Measurements from ENCODE around the gene CTTN. TPM values are rescaled to one million over a fixed set of nuclear protein-coding genes. Genes with fewer than 3 reads are reported as not detected.

CTTN gene
- total RNA-seq, 1 donor from 2014 or later, result 296 TPM

DNA sequence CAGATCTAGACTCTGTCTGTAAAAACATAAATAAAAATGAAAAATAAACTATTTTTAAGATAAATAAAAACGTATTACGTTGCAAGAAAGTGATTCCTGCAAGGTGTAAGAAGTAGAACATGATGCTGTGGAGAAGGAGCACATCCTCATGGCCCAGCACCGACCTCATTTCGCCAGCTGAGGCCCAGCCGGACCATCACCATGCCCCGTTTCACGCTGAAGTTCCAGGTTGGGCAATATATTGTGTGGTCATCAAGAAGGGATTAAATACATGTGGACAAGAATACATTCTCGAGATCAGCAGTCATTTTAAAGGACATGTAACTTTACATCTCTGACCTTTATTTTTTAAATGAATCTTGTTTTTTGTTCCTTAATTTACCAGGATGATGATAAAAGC lies 20.7 kb upstream of the CTTN start:
- no peak for DNase-seq
- peaks cover 3% of the 10 kb centered on the region for H3K36me3 Mint-ChIP-seq (ENCODE audit: unreplicated experiment)
- TF ChIP-seq, protein P1, sequence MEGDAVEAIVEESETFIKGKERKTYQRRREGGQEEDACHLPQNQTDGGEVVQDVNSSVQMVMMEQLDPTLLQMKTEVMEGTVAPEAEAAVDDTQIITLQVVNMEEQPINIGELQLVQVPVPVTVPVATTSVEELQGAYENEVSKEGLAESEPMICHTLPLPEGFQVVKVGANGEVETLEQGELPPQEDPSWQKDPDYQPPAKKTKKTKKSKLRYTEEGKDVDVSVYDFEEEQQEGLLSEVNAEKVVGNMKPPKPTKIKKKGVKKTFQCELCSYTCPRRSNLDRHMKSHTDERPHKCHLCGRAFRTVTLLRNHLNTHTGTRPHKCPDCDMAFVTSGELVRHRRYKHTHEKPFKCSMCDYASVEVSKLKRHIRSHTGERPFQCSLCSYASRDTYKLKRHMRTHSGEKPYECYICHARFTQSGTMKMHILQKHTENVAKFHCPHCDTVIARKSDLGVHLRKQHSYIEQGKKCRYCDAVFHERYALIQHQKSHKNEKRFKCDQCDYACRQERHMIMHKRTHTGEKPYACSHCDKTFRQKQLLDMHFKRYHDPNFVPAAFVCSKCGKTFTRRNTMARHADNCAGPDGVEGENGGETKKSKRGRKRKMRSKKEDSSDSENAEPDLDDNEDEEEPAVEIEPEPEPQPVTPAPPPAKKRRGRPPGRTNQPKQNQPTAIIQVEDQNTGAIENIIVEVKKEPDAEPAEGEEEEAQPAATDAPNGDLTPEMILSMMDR (IDR thresholded peaks at IDR 0.05; ENCODE audit: partially characterized antibody, unreplicated experiment), result no peak
- H3K4me1 Mint-ChIP-seq (ENCODE audit: low read depth, unreplicated experiment), result peaks cover 6% of the 10 kb centered on the region
- H3K27ac Mint-ChIP-seq (ENCODE audit: unreplicated experiment), result no peak overlapping the region
- H3K4me3 Mint-ChIP-seq (ENCODE audit: unreplicated experiment), result no peak overlapping the region
- no peaks in the 10 kb centered on the region for H3K27me3 Mint-ChIP-seq (ENCODE audit: unreplicated experiment)
- peaks cover 1% of the 10 kb centered on the region for H3K9me3 Mint-ChIP-seq (ENCODE audit: unreplicated experiment)

DNA sequence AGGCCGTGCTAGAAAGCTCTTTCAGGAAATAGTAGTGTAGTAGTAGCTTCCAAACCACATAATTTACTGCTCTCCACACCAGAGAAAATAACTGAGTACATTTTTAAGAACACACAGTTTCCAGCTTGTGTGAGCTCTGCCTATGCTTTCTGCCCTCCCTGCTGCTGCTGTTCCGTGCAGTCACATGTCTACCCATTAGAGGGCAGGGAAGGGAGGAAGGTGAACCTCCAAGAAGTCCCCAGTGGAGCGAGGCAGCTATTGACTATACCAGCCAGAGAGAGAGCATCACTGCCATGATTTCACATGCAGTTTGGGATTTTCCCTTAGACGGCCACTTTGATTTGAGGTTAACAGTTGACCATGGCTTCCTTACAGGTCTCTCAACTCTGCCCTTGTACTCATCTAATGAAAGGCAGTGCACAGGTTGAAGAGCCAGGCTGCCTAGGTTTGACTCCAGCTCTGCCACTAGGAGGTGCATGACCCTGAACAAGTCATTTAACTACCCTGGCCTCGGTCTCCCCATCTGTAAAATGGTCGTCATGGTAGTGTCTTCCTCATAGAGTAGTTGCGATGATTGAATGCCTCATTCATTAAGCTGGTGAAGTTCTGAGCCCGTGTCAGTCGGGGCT lies 19.7 kb upstream of the CTTN start:
- DNase-seq, result no peak
- H3K27ac Mint-ChIP-seq (ENCODE audit: unreplicated experiment), result no peak overlapping the region
- H3K4me1 Mint-ChIP-seq (ENCODE audit: low read depth, unreplicated experiment), result peaks cover 7% of the 10 kb centered on the region
- H3K27me3 Mint-ChIP-seq (ENCODE audit: unreplicated experiment), result no peaks in the 10 kb centered on the region
- H3K36me3 Mint-ChIP-seq (ENCODE audit: unreplicated experiment), result no peaks in the 10 kb centered on the region
- H3K4me3 Mint-ChIP-seq (ENCODE audit: unreplicated experiment), result no peak overlapping the region
- TF ChIP-seq, protein P1 (IDR thresholded peaks at IDR 0.05; ENCODE audit: partially characterized antibody, unreplicated experiment), result no peak
- H3K9me3 Mint-ChIP-seq (ENCODE audit: unreplicated experiment), result peaks cover 1% of the 10 kb centered on the region

DNA sequence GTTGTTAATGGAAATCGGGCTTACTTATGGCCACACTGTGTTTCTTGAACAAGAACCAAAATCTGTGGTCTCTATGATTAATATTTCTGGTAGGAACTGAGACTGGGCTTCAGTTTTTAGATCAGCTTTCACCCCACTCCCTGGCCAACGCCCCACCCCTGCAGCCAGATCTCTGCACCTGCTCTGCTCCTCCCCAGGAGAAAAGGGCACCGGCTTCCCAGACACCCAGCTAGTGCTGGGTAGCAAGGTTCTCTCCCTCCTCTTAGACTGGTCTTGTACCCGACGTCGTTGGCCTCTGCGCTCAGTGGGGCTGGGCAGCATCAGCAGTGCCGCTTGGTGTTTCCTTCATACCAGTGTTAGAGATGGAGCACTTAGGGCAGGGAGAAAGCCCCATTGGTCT lies 17.0 kb upstream of the CTTN start:
- peaks cover 2% of the 10 kb centered on the region for H3K9me3 Mint-ChIP-seq (ENCODE audit: unreplicated experiment)
- no peak for DNase-seq
- no peaks in the 10 kb centered on the region for H3K27me3 Mint-ChIP-seq (ENCODE audit: unreplicated experiment)
- H3K4me3 Mint-ChIP-seq (ENCODE audit: unreplicated experiment), result no peak overlapping the region
- H3K27ac Mint-ChIP-seq (ENCODE audit: unreplicated experiment), result no peak overlapping the region
- H3K4me1 Mint-ChIP-seq (ENCODE audit: low read depth, unreplicated experiment), result peaks cover 7% of the 10 kb centered on the region
- TF ChIP-seq, protein P1 (IDR thresholded peaks at IDR 0.05; ENCODE audit: partially characterized antibody, unreplicated experiment), result no peak
- H3K36me3 Mint-ChIP-seq (ENCODE audit: unreplicated experiment), result no peaks in the 10 kb centered on the region

DNA sequence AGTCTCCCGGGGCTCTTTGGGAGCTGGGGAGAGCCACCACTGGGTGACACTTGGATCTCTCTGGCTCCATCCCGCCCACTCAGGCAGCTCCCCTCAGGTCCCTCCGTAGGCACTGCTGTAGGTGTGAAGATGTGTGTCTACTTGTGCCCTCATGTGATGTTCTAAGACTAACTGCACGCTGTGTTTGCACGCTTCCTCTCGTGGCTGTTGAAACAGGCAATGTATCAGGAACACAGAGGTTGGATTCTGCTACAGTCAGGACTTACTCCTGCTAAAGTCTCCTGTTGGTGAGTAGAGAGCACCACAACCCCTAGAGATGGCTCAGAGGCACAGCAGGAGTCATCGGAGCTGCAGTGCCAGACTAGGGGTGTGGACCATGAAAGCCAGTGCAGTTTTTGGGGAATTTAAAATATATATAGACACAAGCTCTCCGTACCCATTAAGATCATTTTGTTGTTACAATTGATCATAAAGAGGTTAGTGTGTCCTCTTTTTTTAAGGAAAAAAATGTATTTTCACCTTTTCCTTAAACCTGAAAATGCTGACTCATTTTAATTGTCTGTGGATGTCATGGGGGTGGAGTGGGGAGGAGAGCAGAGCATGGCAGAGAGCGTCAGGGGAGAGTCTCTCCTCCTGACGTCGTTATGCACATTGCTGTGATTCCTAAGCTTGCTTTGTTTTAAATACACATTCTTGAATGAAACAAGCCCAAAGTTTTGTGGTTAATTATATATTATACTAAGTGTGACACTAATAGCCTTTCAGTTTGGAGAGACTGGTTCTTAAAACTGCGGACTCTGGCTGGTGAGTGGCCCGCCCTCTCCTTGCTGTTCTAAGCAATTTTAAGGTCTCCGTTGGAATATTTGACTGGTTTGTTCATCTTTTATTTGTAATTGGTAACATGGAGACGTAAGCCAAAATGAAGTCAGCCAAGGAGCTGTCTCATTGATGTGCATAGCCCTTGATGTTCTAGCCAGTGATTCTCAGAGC lies 16.2 kb upstream of the CTTN start:
- H3K27me3 Mint-ChIP-seq (ENCODE audit: unreplicated experiment), result no peaks in the 10 kb centered on the region
- peaks cover 7% of the 10 kb centered on the region for H3K4me1 Mint-ChIP-seq (ENCODE audit: low read depth, unreplicated experiment)
- H3K27ac Mint-ChIP-seq (ENCODE audit: unreplicated experiment), result no peak overlapping the region
- no peak for DNase-seq
- TF ChIP-seq, protein P1 (IDR thresholded peaks at IDR 0.05; ENCODE audit: partially characterized antibody, unreplicated experiment), result no peak
- H3K9me3 Mint-ChIP-seq (ENCODE audit: unreplicated experiment), result peaks cover 2% of the 10 kb centered on the region
- H3K4me3 Mint-ChIP-seq (ENCODE audit: unreplicated experiment), result no peak overlapping the region
- no peaks in the 10 kb centered on the region for H3K36me3 Mint-ChIP-seq (ENCODE audit: unreplicated experiment)

Measured in glutamatergic neuron (in vitro differentiated cells).